ENCODE measurements around the gene TOP3A. TPM values are rescaled to one million over a fixed set of nuclear protein-coding genes. Genes with fewer than 3 reads are reported as not detected.

TOP3A gene
- total and polyA plus RNA-seq, 2 of the 13 experiments (the other 11 are each of a cell fraction or from before 2014, with no cell fraction given), result 16.9 to 36.8 TPM

DNA sequence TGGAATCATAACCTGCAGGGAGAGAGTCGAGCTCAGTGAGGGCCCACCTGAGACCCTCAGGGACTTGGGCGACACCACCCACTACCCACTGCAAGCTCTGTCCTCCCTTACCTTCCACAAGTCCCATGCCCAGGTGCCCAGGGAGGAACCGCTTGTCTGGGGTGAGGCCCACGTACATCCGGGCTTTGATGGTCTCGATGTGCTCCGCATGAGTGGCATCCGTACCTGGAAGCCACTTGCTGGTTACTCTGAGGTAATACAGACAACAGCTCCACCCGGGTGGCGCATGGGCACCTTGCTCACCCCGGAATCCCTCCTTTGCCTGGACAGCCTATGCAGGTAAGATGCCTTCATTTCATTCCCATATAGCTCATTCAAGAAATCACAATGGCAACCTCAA, 29.5 kb downstream of the TOP3A start:
- no peak overlapping the region for H3K27ac ChIP-seq (ENCODE audit: extremely low read length, insufficient read depth, low read length)
- no peak for ATAC-seq
- TF ChIP-seq ZBTB33 (CRISPR knock-in tag; IDR thresholded peaks at IDR 0.05) (no peak), ZNF44 (CRISPR knock-in tag; IDR thresholded peaks at IDR 0.05) (no peak), MBNL3 (CRISPR knock-in tag; conservative IDR thresholded peaks at IDR 0.05) (no peak), STAT5B (CRISPR knock-in tag; IDR thresholded peaks at IDR 0.05) (no peak), U2AF2 (IDR thresholded peaks at IDR 0.05; ENCODE audit: low read depth, low read length) (no peak), EZH2 (conservative IDR thresholded peaks at IDR 0.05; ENCODE audit: low read depth, low read length) (no peak)
- 94% methylated on average over 8 of the region's 11 CpGs for WGBS (ENCODE audit: low lambda C conversion rate)
- CTCF ChIA-PET (ENCODE audit: low intra/inter-chr PET ratio, low total read pairs), result no interaction called here
- H3K27me3 ChIP-seq (ENCODE audit: control insufficient read depth in 1 of 2, insufficient read depth in 2 of 2, low read length in 2 of 2), result no peaks in the 10 kb centered on the region
- POLR2A ChIA-PET, result no interaction called here
- H3K4me1 ChIP-seq (ENCODE audit: insufficient read depth, low read length), result no peaks in the 10 kb centered on the region
- H2AFZ ChIP-seq (ENCODE audit: low read length), result no peak overlapping the region
- FAIRE-seq, result no peak
- H3K9ac ChIP-seq (ENCODE audit: insufficient read depth, low read depth, low read length), result no peak overlapping the region
- H3K4me3 ChIP-seq (replicated peaks in 1 of 3; ENCODE audit: insufficient read depth in 1 of 3, low read depth in 2 of 3, low read length in 3 of 3), result no peak overlapping the region
- H3K79me2 ChIP-seq (ENCODE audit: insufficient read depth, low read length), result no peaks in the 10 kb centered on the region
- in situ Hi-C loops (cut with HindIII; ENCODE audit: extremely low pct_ligation_motif_present, low pct_unique_long_range_greater_than_20kb), result no loop called here
- no peaks in the 10 kb centered on the region for H3K9me3 ChIP-seq (ENCODE audit: low read length)
- H4K20me1 ChIP-seq (ENCODE audit: insufficient read depth, low read length), result no peaks in the 10 kb centered on the region
- intact Hi-C loops (cut with micrococcal nuclease; ENCODE audit: unreplicated experiment), result no loop called here
- BruUV-seq (replicated peaks), result no TSS peak
- no peak for DNase-seq (ENCODE audit: low spot score)
- peaks cover 38 to 75% of the 10 kb centered on the region in 2 experiments for H3K36me3 ChIP-seq (replicated peaks in 1 of 2; ENCODE audit: control insufficient read depth in 1 of 2, insufficient read depth in 2 of 2, low read length in 2 of 2)
- no peak overlapping the region for H3K4me2 ChIP-seq (ENCODE audit: low read depth, low read length)

GRCh38 chr17:18281788-18282187, 33.0 kb downstream of the TOP3A start:
- ChIA-PET CTCF (ENCODE audit: low intra/inter-chr PET ratio, low total read pairs) (no interaction called here), POLR2A (no interaction called here)
- Histone ChIP-seq H4K20me1 (ENCODE audit: insufficient read depth, low read length) (no peaks in the 10 kb centered on the region), H3K4me2 (ENCODE audit: low read depth, low read length) (no peak overlapping the region), H3K36me3 (replicated peaks in 1 of 2; ENCODE audit: control insufficient read depth in 1 of 2, insufficient read depth in 2 of 2, low read length in 2 of 2) (peaks cover 40 to 75% of the 10 kb centered on the region in 2 experiments), H3K79me2 (ENCODE audit: insufficient read depth, low read length) (no peaks in the 10 kb centered on the region), H3K9me3 (ENCODE audit: low read length) (no peaks in the 10 kb centered on the region), H3K27me3 (ENCODE audit: control insufficient read depth in 1 of 2, insufficient read depth in 2 of 2, low read length in 2 of 2) (no peaks in the 10 kb centered on the region), H3K9ac (ENCODE audit: insufficient read depth, low read depth, low read length) (no peak overlapping the region), H3K4me3 (replicated peaks in 1 of 3; ENCODE audit: insufficient read depth in 1 of 3, low read depth in 2 of 3, low read length in 3 of 3) (no peak overlapping the region), H3K4me1 (ENCODE audit: insufficient read depth, low read length) (no peaks in the 10 kb centered on the region), H3K27ac (ENCODE audit: extremely low read length, insufficient read depth, low read length) (no peak overlapping the region), H2AFZ (ENCODE audit: low read length) (no peak overlapping the region)
- TF ChIP-seq KAT7 (CRISPR knock-in tag; IDR thresholded peaks at IDR 0.05; ENCODE audit: borderline replicate concordance) (no peak), MAZ (IDR thresholded peaks at IDR 0.05; ENCODE audit: borderline replicate concordance, low read depth, low read length) (no peak), MAZ (CRISPR knock-in tag; IDR thresholded peaks at IDR 0.05; ENCODE audit: low read depth) (no peak), PAF1 (CRISPR knock-in tag; IDR thresholded peaks at IDR 0.05) (no peak)
- TF ChIP-seq, protein P1, sequence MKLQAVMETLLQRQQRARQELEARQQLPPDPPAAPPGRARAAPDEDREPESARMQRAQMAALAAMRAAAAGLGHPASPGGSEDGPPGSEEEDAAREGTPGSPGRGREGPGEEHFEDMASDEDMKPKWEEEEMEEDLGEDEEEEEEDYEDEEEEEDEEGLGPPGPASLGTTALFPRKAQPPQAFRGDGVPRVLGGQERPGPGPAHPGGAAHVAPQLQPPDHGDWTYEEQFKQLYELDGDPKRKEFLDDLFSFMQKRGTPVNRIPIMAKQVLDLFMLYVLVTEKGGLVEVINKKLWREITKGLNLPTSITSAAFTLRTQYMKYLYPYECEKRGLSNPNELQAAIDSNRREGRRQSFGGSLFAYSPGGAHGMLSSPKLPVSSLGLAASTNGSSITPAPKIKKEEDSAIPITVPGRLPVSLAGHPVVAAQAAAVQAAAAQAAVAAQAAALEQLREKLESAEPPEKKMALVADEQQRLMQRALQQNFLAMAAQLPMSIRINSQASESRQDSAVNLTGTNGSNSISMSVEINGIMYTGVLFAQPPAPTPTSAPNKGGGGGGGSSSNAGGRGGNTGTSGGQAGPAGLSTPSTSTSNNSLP (IDR thresholded peaks at IDR 0.05; ENCODE audit: low read depth, low read length), result no peak
- TF ChIP-seq, protein P2, sequence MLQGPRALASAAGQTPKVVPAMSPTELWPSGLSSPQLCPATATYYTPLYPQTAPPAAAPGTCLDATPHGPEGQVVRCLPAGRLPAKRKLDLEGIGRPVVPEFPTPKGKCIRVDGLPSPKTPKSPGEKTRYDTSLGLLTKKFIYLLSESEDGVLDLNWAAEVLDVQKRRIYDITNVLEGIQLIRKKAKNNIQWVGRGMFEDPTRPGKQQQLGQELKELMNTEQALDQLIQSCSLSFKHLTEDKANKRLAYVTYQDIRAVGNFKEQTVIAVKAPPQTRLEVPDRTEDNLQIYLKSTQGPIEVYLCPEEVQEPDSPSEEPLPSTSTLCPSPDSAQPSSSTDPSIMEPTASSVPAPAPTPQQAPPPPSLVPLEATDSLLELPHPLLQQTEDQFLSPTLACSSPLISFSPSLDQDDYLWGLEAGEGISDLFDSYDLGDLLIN (CRISPR knock-in tag; IDR thresholded peaks at IDR 0.05; ENCODE audit: borderline replicate concordance), result no peak
- intact Hi-C loops (cut with micrococcal nuclease; ENCODE audit: unreplicated experiment), result no loop called here
- DNase-seq (ENCODE audit: low spot score), result no peak
- ATAC-seq, result no peak
- no TSS peak for BruUV-seq (replicated peaks)
- in situ Hi-C loops (cut with HindIII; ENCODE audit: extremely low pct_ligation_motif_present, low pct_unique_long_range_greater_than_20kb), result no loop called here
- WGBS (ENCODE audit: low lambda C conversion rate), result 92% methylated on average over 6 of the region's 6 CpGs
- FAIRE-seq, result no peak

Data from HepG2 (cell line).